Caco-2 (cell line): ENCODE results near the gene RSPH6A. TPM values are rescaled to one million over a fixed set of nuclear protein-coding genes. Genes with fewer than 3 reads are reported as not detected.

Experiments used
- BruUV-seq: library from RNA; stranded (reverse); fragments of 400-500 nt; replicated peaks from 2 replicates; lab custom pipeline; 2021; lab: Mats Ljungman, UMichigan
- CTCF ChIA-PET: fragments of 300-600 bp; sonication (Branson Sonifier 250); formaldehyde crosslinking; loops from one replicate; lab custom pipeline; 2022; ENCODE audit warnings: antibody characterized with exemption; lab: Charles Lee
- POLR2A ChIA-PET: fragments of 300-600 bp; sonication (Branson Sonifier 250); formaldehyde crosslinking; loops from one replicate; lab custom pipeline; 2022; ENCODE audit warnings: antibody characterized with exemption; lab: Charles Lee
- DNase-seq, 2 experiments: peaks; one replicate each; pipeline versions ENCODE4 v3.0.0 to v3.0.0-alpha.2; 2020 to 2022
- H3K27me3 ChIP-seq: replicated peaks from 2 replicates; pipeline ENCODE4 v1.6.0; 2011; ENCODE audit warnings: low read length; ENCODE audit not compliant: control insufficient read depth, insufficient read depth
- H3K36me3 ChIP-seq: 2 replicates; pipeline ENCODE4 v1.5.1; 2011; ENCODE audit warnings: low read length; ENCODE audit not compliant: control insufficient read depth, insufficient read depth
- H3K4me1 ChIP-seq: fragments of 250-450 bp; sonication (Bioruptor Pico); 2 replicates; pipeline ENCODE4 v1.5.1; 2020; ENCODE audit warnings: mild to moderate bottlenecking
- H3K4me3 ChIP-seq: 2 replicates; pipeline ENCODE4 v1.5.1; 2011; ENCODE audit warnings: low read depth, mild to moderate bottlenecking, control low read depth, low read length
- H3K9me3 ChIP-seq: fragments of 250-450 bp; sonication (Bioruptor Pico); 2 replicates; pipeline ENCODE4 v1.5.1; 2020; ENCODE audit warnings: mild to moderate bottlenecking, moderate library complexity
- H3K27ac Mint-ChIP-seq: one replicate; pipeline ENCODE4 v1.8.0; 2022; ENCODE audit warnings: mixed read lengths; ENCODE audit not compliant: unreplicated experiment
- H3K27me3 Mint-ChIP-seq: one replicate; pipeline ENCODE4 v1.8.0; 2022; ENCODE audit warnings: mixed read lengths; ENCODE audit not compliant: insufficient read depth, unreplicated experiment
- H3K36me3 Mint-ChIP-seq: one replicate; pipeline ENCODE4 v1.8.0; 2022; ENCODE audit warnings: mild to moderate bottlenecking, mixed read lengths; ENCODE audit not compliant: insufficient read depth, unreplicated experiment
- H3K4me1 Mint-ChIP-seq: one replicate; pipeline ENCODE4 v1.8.0; 2022; ENCODE audit warnings: low read depth, mixed read lengths; ENCODE audit not compliant: unreplicated experiment
- H3K4me3 Mint-ChIP-seq: one replicate; pipeline ENCODE4 v1.8.0; 2022; ENCODE audit warnings: mild to moderate bottlenecking, moderate library complexity, mixed read lengths; ENCODE audit not compliant: unreplicated experiment
- H3K9me3 Mint-ChIP-seq: one replicate; pipeline ENCODE4 v1.8.0; 2022; ENCODE audit warnings: mixed read lengths; ENCODE audit not compliant: unreplicated experiment
- intact Hi-C: fragments of 100-400 bp; cut with micrococcal nuclease; formaldehyde crosslinking; loops from one replicate; pipeline ENCODE4 v1.10.0; 2022; ENCODE audit not compliant: unreplicated experiment
- total RNA-seq: library from RNA; stranded (reverse); gene quantifications from 2 replicates; pipeline ENCODE4 v1.2.3, GENCODE V29; 2022
- TF ChIP-seq, protein P1 (sequence below), 2 experiments: fragments of 200-600 bp in 1 of 2; IDR thresholded peaks; 1 replicate in 1 of 2; 2 replicates in 1 of 2; pipeline versions ENCODE4 v1.5.1 to v1.8.0; 2011 to 2022; ENCODE audit warnings: antibody characterized with exemption in 1 of 2, control low read depth in 1 of 2, inconsistent platforms in 1 of 2, low read depth in 1 of 2, low read length in 1 of 2, mild to moderate bottlenecking in 1 of 2, moderate library complexity in 1 of 2; ENCODE audit not compliant: insufficient read depth in 1 of 2, severe bottlenecking in 1 of 2, unreplicated experiment in 1 of 2

RSPH6A gene
- total RNA-seq, 1 experiment from 2014 or later: 0.23 TPM

DNA sequence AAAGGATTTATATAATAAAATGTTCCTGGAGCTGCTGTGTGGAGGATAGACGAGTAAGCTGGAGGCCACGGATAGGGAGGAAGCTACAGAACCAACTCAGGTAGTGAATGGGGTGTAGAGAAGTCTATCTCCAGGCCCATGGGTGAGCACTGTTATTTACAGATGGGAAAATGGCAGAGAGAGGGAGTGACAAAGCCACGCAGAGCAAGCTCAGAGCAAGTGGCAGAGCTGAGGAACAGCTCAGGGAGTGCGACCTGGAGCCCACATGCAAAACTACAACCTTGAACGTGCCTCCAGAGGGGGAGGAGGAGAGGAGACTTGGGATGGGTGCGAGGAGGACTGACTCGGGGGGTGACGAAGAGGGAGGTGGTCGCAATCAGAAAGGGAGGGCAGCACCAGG, 13.4 kb upstream of the RSPH6A start:
- H3K36me3 ChIP-seq: peaks cover 9% of the 10 kb centered on the region
- no peaks in the 10 kb centered on the region for H3K27me3 ChIP-seq
- Mint-ChIP-seq H3K9me3 (no peaks in the 10 kb centered on the region), H3K27ac (peak overlapping the region; percentile 30), H3K36me3 (peaks cover 91% of the 10 kb centered on the region), H3K4me1 (no peaks in the 10 kb centered on the region), H3K27me3 (no peaks in the 10 kb centered on the region), H3K4me3 (no peak overlapping the region)
- POLR2A ChIA-PET: no interaction called here
- H3K4me1 ChIP-seq: no peaks in the 10 kb centered on the region
- TF ChIP-seq, protein P1, sequence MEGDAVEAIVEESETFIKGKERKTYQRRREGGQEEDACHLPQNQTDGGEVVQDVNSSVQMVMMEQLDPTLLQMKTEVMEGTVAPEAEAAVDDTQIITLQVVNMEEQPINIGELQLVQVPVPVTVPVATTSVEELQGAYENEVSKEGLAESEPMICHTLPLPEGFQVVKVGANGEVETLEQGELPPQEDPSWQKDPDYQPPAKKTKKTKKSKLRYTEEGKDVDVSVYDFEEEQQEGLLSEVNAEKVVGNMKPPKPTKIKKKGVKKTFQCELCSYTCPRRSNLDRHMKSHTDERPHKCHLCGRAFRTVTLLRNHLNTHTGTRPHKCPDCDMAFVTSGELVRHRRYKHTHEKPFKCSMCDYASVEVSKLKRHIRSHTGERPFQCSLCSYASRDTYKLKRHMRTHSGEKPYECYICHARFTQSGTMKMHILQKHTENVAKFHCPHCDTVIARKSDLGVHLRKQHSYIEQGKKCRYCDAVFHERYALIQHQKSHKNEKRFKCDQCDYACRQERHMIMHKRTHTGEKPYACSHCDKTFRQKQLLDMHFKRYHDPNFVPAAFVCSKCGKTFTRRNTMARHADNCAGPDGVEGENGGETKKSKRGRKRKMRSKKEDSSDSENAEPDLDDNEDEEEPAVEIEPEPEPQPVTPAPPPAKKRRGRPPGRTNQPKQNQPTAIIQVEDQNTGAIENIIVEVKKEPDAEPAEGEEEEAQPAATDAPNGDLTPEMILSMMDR (IDR thresholded peaks at IDR 0.05; ENCODE audit: insufficient read depth in 1 of 2, low read depth in 1 of 2, low read length in 1 of 2, severe bottlenecking in 1 of 2, unreplicated experiment in 1 of 2): no peak
- H3K9me3 ChIP-seq: no peaks in the 10 kb centered on the region
- no TSS peak for BruUV-seq
- no peak overlapping the region for H3K4me3 ChIP-seq
- DNase-seq: no peak
- intact Hi-C loops: no loop called here
- CTCF ChIA-PET: interaction anchor here (2.2 kb wide), 1 partner anchor 11 kb away, joined by 9 read pairs; no protein-coding TSS in a partner anchor

DNA sequence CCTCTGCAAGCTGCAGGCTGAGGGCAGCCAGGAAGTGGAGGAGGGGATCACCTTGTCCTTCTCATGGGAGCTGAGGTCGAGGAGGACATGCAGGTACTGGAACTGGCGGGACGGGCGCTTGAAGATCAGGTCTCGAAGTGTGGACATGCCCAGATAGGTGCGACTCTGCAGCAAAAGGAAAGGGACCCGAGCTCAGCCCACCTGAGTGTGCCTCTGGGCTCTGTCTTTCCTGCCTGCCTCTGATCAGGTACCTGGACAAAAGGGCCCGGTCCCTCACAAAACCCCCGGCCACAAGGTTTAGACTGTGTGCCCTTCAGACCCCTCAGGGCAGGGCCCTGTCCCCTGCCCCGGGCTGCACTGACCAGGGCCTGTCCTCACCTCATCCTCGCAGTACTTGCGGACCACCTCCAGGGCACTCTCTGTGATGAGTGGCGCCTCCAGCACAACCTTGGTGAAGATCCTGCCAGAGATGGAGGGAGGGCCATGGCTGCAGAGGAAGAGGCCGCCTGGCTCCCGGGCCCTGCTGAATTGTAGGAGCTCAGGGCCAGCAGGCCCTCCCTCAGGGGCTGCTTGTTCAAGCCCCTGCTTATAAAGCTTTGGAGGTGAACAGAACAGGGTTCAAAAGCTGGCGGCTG, 12.5 kb upstream of the RSPH6A start:
- CTCF ChIA-PET: interaction anchor here (0.5 to 2.2 kb wide), 3 partner anchors 10 to 24 kb away, joined by 4 to 14 read pairs (median 9); no protein-coding TSS in a partner anchor
- H3K27me3 Mint-ChIP-seq: no peaks in the 10 kb centered on the region
- peaks cover 89% of the 10 kb centered on the region for H3K36me3 Mint-ChIP-seq

DNA sequence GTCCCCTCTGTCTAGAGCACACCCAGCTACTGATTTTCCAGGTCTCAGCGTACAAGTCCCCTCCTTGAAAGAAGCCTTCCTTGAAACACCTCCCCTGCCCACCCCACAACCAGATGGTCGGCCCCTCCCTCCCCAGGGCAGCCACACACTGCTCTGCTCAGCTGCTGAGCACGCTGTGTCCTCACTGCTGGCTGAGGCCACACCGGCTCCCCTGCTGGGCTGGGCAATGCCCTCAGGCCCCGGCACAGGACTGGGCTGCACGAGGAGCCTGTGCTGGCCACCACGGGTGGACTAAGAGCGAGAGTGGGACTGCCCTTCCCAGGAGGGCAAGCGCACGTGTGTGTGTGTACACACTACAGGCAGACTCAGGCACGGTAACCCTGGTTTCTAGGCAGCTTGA, 11.8 kb upstream of the RSPH6A start:
- intact Hi-C loops: no loop called here
- Mint-ChIP-seq H3K27ac (no peak overlapping the region), H3K4me3 (no peak overlapping the region), H3K36me3 (peaks cover 83% of the 10 kb centered on the region), H3K9me3 (no peaks in the 10 kb centered on the region), H3K4me1 (no peaks in the 10 kb centered on the region), H3K27me3 (no peaks in the 10 kb centered on the region)
- CTCF ChIA-PET: interaction anchor here (0.5 to 1.7 kb wide), 2 partner anchors 10 to 23 kb away, joined by 4 to 14 read pairs; no protein-coding TSS in a partner anchor
- Histone ChIP-seq H3K36me3 (peaks cover 13% of the 10 kb centered on the region), H3K27me3 (no peaks in the 10 kb centered on the region), H3K4me1 (no peaks in the 10 kb centered on the region), H3K9me3 (no peaks in the 10 kb centered on the region), H3K4me3 (no peak overlapping the region)
- no peak for DNase-seq
- TF ChIP-seq, protein P1 (IDR thresholded peaks at IDR 0.05; ENCODE audit: insufficient read depth in 1 of 2, low read depth in 1 of 2, low read length in 1 of 2, severe bottlenecking in 1 of 2, unreplicated experiment in 1 of 2): no peak
- POLR2A ChIA-PET: interaction anchor here (0.8 kb wide), 1 partner anchor 34 kb away, joined by 3 read pairs; no protein-coding TSS in a partner anchor
- BruUV-seq: no TSS peak

More for the DNA sequence above, 12.5 kb upstream of the RSPH6A start:
- no TSS peak for BruUV-seq
- Mint-ChIP-seq H3K9me3 (no peaks in the 10 kb centered on the region), H3K27ac (no peak overlapping the region), H3K4me3 (no peak overlapping the region), H3K4me1 (no peaks in the 10 kb centered on the region)
- Histone ChIP-seq H3K4me1 (no peaks in the 10 kb centered on the region), H3K4me3 (no peak overlapping the region), H3K36me3 (peaks cover 13% of the 10 kb centered on the region), H3K27me3 (no peaks in the 10 kb centered on the region), H3K9me3 (no peaks in the 10 kb centered on the region)
- TF ChIP-seq, protein P1 (IDR thresholded peaks at IDR 0.05; ENCODE audit: insufficient read depth in 1 of 2, low read depth in 1 of 2, low read length in 1 of 2, severe bottlenecking in 1 of 2, unreplicated experiment in 1 of 2): no peak
- no peak for DNase-seq
- POLR2A ChIA-PET: interaction anchor here (0.8 kb wide), 1 partner anchor 35 kb away, joined by 3 read pairs; no protein-coding TSS in a partner anchor
- intact Hi-C loops: no loop called here
